AG09309 (cell line): Measurements from ENCODE around the gene IL3.

Source experiments
- DNase-seq: peaks from one replicate; pipeline ENCODE4 v3.0.0-alpha.2; 2010; ENCODE audit warnings: low read depth
- H3K4me3 ChIP-seq: 2 replicates; pipeline ENCODE4 v1.5.1; 2011; ENCODE audit warnings: mild to moderate bottlenecking, low read depth, low read length, moderate library complexity; ENCODE audit not compliant: control insufficient read depth
- TF ChIP-seq, protein P1 (sequence below): IDR thresholded peaks from 2 replicates; pipeline ENCODE4 v1.5.1; 2011; ENCODE audit warnings: mild to moderate bottlenecking, low read depth, low read length, inconsistent platforms; ENCODE audit not compliant: insufficient read depth, control insufficient read depth; ENCODE audit errors: missing control alignments

Gene IL3

GRCh38 chr5:132055808-132056609 is 4.4 kb upstream of the IL3 start:
- DNase-seq = no peak
- TF ChIP-seq, protein P1, sequence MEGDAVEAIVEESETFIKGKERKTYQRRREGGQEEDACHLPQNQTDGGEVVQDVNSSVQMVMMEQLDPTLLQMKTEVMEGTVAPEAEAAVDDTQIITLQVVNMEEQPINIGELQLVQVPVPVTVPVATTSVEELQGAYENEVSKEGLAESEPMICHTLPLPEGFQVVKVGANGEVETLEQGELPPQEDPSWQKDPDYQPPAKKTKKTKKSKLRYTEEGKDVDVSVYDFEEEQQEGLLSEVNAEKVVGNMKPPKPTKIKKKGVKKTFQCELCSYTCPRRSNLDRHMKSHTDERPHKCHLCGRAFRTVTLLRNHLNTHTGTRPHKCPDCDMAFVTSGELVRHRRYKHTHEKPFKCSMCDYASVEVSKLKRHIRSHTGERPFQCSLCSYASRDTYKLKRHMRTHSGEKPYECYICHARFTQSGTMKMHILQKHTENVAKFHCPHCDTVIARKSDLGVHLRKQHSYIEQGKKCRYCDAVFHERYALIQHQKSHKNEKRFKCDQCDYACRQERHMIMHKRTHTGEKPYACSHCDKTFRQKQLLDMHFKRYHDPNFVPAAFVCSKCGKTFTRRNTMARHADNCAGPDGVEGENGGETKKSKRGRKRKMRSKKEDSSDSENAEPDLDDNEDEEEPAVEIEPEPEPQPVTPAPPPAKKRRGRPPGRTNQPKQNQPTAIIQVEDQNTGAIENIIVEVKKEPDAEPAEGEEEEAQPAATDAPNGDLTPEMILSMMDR = no peak

DNA sequence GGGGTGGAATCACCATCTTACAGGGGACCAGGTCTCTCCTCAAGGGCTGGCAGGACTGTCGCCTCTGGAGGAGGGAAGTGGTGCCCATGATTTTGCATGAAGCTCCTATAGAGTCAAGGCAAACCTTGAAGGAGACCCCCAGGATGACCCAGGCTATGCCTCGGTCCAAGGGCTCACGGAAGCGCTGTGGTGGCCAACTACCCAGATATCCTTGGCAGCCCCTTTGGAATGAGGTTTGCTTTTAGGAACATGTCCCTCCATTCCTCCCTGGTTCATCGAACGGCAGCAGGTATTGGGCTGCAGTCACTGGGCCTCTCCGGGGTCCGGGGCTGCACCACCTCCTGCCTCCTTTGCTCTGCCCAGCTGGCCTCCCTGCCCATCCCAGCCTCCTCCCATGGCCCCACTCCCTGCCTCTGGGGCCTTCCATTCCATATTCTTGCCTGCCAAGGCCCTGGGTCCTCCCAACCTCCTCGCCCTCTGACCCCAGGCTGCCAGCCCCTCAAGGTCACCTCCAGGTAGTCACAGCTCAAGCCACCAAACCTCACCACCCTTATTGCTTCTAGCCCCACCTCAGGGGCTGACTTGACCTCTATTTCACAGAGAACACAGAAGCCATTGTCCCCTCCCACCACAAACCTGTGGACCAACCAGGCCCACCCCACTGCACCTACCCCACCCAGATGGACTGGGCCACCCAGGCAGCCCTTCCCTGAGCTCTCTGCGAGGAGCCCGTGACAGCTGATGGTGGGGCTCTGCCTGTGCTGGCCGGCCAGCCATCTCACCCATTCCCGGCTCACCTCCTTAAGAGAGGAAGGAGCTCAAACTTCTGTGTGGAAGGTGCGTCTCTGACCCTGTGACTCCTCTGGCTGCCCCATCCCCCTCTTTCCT is 3.6 kb upstream of the IL3 start:
- no peak for DNase-seq
- H3K4me3 ChIP-seq = no peak overlapping the region
- TF ChIP-seq, protein P1 = no peak

More at GRCh38 chr5:132055808-132056609, 4.4 kb upstream of the IL3 start:
- H3K4me3 ChIP-seq = no peak overlapping the region

DNA sequence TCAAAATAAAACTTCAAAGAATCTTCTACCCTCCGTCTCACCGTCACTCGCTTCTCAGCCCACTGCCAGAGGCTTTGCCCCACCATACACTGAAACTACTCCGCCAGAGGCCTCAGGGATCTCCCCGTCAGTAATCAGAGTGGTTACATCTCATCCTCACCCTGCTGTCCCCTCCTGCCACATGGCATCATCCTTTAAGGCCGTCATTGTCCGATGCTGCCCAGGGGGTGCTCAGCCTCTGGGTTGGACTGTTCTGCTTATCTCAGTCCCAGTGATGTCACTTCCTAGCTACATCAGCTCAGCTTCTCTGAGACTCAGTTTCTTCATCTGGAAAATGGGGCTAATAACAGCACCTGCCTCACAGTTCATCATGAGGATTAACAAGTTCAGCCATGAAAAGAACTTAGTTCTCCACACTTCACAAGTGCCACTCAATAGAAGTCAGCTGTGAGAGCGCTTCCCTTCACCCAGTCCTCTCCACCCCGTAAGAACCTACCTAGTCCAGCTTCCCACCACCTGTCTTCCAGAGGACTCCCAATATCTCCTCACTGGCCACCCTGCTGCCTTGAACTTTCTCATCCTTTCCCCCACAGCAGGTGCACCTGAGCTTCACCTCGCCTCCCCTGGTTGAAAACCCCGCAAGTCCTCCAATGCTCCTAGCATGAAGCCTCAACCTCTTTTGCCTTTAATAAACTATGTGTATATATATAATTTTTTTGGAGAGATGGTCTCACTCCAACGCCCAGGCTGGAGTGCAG is 2.8 kb upstream of the IL3 start:
- no peak for DNase-seq
- H3K4me3 ChIP-seq = no peak overlapping the region
- TF ChIP-seq, protein P1 = no peak

DNA sequence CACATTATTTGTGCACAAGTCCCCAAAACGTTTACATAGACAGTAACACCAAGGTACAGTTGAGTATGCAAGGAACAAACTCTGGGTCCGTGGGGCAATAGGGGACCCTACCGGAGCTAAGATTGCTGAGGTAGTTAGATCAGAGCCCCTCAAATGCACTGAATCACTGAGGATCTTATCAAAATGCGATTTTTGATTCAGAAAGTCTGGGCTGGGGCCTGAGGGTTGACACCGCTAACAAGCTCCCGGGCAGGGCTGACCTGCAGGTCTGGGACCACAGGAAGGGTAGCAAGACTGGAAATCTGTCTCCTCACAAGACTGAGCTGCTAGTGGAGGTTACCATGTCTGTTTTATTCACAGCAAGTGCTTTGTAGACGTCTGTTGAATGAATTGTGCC is 1.8 kb upstream of the IL3 start:
- no peak overlapping the region for H3K4me3 ChIP-seq
- TF ChIP-seq, protein P1 = no peak
- DNase-seq = no peak

GRCh38 chr5:132059043-132059695 is 1.3 kb upstream of the IL3 start:
- TF ChIP-seq, protein P1 = no peak
- DNase-seq = no peak
- H3K4me3 ChIP-seq = no peak overlapping the region
